ENCODE data around the gene KLF7.

The KLF7 gene

DNA sequence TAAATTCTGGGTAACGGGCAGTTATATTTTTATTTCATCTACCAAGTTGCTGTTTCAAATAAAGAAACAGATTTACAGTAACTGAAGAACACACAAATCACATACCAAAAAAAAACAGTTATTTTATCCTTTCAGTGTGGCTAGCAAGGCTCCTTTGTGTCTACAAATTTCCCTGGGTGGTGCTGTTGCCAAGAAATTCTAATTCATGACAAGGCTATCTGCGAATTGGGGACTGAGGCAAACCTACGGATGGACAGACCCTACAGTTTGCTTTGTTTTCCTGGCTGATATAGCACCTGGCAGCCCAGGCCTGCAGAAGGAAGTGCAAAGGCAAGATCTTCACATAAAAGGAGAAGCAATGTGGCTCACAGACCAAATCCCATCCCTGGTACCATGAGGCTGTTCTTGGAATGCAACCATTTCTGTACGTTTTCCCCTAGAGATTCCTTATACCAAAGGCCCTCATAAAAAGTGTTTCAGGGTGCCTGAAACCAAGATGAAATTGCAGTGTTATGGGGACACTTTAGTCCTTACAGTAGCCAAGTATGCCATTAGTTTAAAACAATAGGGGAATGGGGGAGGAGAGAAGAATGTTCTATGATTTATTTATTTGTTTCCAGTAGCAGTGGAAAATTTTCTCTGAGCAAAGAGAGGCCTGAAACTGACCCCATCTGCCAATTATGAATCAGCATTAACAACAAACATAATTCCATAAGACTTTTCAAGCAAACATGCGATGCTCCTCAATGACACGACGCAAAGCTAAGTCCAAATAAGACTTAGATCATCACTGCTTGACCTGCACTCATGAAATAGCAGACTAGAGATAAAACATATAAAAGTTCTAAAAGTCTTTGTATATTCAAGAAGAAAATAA is 4.3 kb downstream of the KLF7 start:
- Histone ChIP-seq H3K27me3 (ENCODE audit: low read length) (no peaks in the 10 kb centered on the region), H3K9ac (ENCODE audit: low read length) (no peak overlapping the region), H3F3A (ENCODE audit: insufficient read depth) (no peaks in the 10 kb centered on the region), H4K20me1 (ENCODE audit: low read depth, low read length) (no peaks in the 10 kb centered on the region), H3K4me3 (ENCODE audit: insufficient read depth, low read length, poor library complexity, severe bottlenecking) (no peak overlapping the region), H3K9me3 (ENCODE audit: insufficient read depth, low read length) (no peaks in the 10 kb centered on the region), H3K9me2 (replicated peaks; ENCODE audit: insufficient read depth, low read length) (no peaks in the 10 kb centered on the region), H3K27ac (ENCODE audit: low read depth, low read length) (no peak overlapping the region), H2AFZ (ENCODE audit: low read depth, low read length, severe bottlenecking) (no peak overlapping the region), H3K36me3 (ENCODE audit: low read length) (no peaks in the 10 kb centered on the region), H3K79me2 (ENCODE audit: insufficient read depth, low read length) (no peaks in the 10 kb centered on the region), H3K4me2 (ENCODE audit: low read depth, low read length, poor library complexity, severe bottlenecking) (no peak overlapping the region)
- TF ChIP-seq, protein P1, sequence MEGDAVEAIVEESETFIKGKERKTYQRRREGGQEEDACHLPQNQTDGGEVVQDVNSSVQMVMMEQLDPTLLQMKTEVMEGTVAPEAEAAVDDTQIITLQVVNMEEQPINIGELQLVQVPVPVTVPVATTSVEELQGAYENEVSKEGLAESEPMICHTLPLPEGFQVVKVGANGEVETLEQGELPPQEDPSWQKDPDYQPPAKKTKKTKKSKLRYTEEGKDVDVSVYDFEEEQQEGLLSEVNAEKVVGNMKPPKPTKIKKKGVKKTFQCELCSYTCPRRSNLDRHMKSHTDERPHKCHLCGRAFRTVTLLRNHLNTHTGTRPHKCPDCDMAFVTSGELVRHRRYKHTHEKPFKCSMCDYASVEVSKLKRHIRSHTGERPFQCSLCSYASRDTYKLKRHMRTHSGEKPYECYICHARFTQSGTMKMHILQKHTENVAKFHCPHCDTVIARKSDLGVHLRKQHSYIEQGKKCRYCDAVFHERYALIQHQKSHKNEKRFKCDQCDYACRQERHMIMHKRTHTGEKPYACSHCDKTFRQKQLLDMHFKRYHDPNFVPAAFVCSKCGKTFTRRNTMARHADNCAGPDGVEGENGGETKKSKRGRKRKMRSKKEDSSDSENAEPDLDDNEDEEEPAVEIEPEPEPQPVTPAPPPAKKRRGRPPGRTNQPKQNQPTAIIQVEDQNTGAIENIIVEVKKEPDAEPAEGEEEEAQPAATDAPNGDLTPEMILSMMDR (IDR thresholded peaks at IDR 0.05; ENCODE audit: insufficient read depth, low read length, poor library complexity, severe bottlenecking) = no peak
- no peak for TF ChIP-seq EZH2phosphoT487 (conservative IDR thresholded peaks at IDR 0.05; ENCODE audit: low read length)

- H3K27ac ChIP-seq (ENCODE audit: low read depth, low read length) = no peak overlapping the region
- H3K79me2 ChIP-seq (ENCODE audit: insufficient read depth, low read length) = no peaks in the 10 kb centered on the region
- no peaks in the 10 kb centered on the region for H4K20me1 ChIP-seq (ENCODE audit: low read depth, low read length)
- H3K4me2 ChIP-seq (ENCODE audit: low read depth, low read length, poor library complexity, severe bottlenecking) = no peak overlapping the region
- H2AFZ ChIP-seq (ENCODE audit: low read depth, low read length, severe bottlenecking) = no peak overlapping the region
- H3K9ac ChIP-seq (ENCODE audit: low read length) = no peak overlapping the region
- H3K4me3 ChIP-seq (ENCODE audit: insufficient read depth, low read length, poor library complexity, severe bottlenecking) = no peak overlapping the region
- TF ChIP-seq, protein P1 (IDR thresholded peaks at IDR 0.05; ENCODE audit: insufficient read depth, low read length, poor library complexity, severe bottlenecking) = no peak
- TF ChIP-seq EZH2phosphoT487 (conservative IDR thresholded peaks at IDR 0.05; ENCODE audit: low read length) = no peak
- H3K36me3 ChIP-seq (ENCODE audit: low read length) = no peaks in the 10 kb centered on the region
- H3F3A ChIP-seq (ENCODE audit: insufficient read depth) = no peaks in the 10 kb centered on the region
- H3K9me2 ChIP-seq (replicated peaks; ENCODE audit: insufficient read depth, low read length) = no peaks in the 10 kb centered on the region
- H3K9me3 ChIP-seq (ENCODE audit: insufficient read depth, low read length) = no peaks in the 10 kb centered on the region
- H3K27me3 ChIP-seq (ENCODE audit: low read length) = no peaks in the 10 kb centered on the region
These were observed 5.6 kb downstream of the KLF7 start for GRCh38 chr2:207160115-207160514.

DNA sequence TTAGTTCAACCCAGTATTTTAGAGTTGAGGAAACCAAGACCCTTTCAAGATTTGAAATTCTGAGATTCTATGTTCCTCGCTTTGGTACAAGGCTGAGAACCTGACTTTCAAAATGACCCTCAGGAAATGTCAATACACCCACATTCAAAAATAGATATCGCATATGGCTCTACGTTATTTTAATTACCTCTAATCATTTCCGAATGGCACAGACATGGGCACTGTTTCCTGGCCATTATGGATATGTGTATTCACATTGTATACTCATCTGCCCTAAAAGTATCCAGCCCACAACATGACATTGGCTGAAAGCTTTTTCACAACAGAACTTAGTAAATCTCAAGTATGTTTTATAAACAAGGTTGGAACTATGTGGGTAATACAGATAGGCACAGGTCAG is 6.7 kb downstream of the KLF7 start:
- Histone ChIP-seq H3K27ac (ENCODE audit: low read depth, low read length) (no peak overlapping the region), H3K4me2 (ENCODE audit: low read depth, low read length, poor library complexity, severe bottlenecking) (no peak overlapping the region), H3K9me3 (ENCODE audit: insufficient read depth, low read length) (no peaks in the 10 kb centered on the region), H3K36me3 (ENCODE audit: low read length) (no peaks in the 10 kb centered on the region), H2AFZ (ENCODE audit: low read depth, low read length, severe bottlenecking) (no peak overlapping the region), H3K79me2 (ENCODE audit: insufficient read depth, low read length) (no peaks in the 10 kb centered on the region), H3K9ac (ENCODE audit: low read length) (no peak overlapping the region), H3K4me3 (ENCODE audit: insufficient read depth, low read length, poor library complexity, severe bottlenecking) (no peak overlapping the region), H4K20me1 (ENCODE audit: low read depth, low read length) (no peaks in the 10 kb centered on the region), H3K27me3 (ENCODE audit: low read length) (no peaks in the 10 kb centered on the region), H3K9me2 (replicated peaks; ENCODE audit: insufficient read depth, low read length) (no peaks in the 10 kb centered on the region), H3F3A (ENCODE audit: insufficient read depth) (no peaks in the 10 kb centered on the region)
- TF ChIP-seq EZH2phosphoT487 (conservative IDR thresholded peaks at IDR 0.05; ENCODE audit: low read length) = no peak
- TF ChIP-seq, protein P1 (IDR thresholded peaks at IDR 0.05; ENCODE audit: insufficient read depth, low read length, poor library complexity, severe bottlenecking) = no peak
